GM19455 (cell line): ENCODE data around the gene NINJ2.

Source experiments
- ATAC-seq: cut with Tn5 transposase; IDR thresholded peaks from one replicate; pipeline ENCODE4 v1.9.1; 2021; ENCODE audit not compliant: unreplicated experiment

NINJ2 gene

DNA sequence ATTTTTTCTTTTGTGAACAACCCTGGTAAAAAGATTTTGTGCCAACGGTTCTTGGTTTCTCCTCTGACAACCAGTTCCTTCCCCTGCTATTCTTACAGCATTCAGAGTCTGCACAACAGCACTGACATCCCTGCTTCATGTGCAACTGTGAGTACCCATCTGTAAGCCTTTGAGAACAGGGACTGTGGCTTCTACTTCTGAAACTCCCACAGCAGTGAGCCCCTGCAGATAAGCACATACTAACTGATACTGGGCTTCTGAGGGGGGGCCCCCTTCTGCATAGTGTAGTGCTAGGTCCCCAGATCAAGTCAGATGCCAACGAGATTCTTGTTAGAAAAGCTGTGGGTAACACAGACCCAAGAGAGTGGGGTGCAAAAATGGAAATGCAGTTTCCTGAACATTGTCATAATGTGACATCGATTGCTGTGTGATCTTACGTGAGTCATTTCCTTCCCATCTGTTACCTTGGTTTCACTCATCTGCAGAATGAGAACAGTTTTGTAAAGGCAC is 11.1 kb upstream of the NINJ2 start:
- peak; percentile 78 for ATAC-seq

DNA sequence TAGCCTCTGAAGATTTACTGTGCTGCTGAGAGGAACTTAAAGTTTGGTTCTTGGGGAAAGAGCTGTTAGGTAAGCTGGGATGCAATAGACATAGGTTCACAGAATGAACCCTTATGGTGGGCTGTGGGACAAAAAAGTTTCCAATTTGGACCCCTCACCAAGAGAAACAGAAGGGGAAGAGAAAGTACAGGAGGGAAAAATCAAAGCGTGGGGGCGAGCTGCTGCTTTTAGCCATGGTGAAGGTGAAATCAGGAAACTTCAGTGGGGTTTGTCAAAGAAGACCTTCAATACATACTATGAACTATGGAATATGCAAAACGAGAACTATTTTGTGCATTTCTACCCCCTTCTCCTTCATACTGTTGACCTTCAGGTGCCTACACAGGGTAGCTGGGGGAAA is 10.6 kb upstream of the NINJ2 start:
- no peak for ATAC-seq

DNA sequence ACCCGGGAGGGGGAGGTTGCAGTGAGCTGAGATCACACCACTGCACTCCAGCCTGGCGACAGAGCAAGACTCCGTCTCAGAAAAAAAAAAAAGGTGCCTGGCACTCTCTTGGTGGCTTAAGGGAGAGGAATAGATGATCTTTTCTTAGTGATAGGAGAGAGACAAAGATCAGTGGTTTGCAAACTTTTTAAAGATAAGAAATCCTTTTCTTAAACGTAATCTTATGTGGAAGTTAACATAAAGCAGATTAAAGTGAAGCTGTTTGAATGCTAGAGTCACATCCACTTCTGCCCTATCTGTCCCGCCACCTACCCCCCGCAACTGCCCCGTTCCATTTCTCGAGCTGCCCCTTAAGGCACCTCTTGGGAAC is 6.3 kb upstream of the NINJ2 start:
- no peak for ATAC-seq

DNA sequence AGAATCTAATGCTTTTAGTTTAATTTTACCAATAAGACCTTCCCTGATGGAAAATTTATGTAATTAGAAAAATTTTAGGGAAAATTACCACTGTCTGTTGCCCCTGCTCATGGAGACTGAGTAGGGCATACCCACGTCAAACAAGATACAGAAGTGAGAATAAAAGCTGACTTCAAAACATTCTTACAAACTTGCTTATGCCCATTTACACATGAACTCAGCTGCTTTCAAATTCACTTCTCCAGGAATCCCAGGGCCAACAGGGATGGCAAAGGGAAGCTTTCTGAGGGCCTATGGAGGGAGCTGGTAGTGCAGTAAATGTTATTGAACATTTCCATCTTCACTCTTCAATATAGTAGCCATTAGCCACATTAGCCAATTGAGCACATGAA is 4.8 kb upstream of the NINJ2 start:
- ATAC-seq = no peak

DNA sequence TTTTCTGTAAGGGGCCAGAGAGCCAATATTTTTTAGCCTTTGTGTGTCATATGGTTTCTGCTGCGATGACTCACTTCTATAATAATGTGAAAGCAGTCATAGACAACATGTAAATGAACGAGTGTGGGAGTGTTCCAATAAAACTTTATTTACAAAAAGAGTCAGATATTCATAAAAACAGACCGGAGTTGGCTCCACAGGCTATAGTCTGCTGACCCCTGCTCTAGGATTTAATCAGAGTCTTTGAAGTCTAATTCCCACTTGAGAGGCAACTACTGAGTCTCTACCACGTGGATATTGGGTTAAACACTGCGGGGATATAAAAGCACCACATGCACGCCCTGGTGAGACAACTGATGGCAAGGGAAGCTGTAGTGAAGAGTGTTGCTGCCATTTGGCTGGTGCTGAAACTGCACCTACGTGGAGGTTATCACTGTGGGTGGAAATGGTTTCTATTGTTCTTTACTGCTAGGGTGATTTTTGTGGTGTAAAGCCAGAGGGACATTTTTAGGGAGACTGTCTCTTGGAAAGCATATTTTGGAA is 3.6 kb upstream of the NINJ2 start:
- no peak for ATAC-seq

DNA sequence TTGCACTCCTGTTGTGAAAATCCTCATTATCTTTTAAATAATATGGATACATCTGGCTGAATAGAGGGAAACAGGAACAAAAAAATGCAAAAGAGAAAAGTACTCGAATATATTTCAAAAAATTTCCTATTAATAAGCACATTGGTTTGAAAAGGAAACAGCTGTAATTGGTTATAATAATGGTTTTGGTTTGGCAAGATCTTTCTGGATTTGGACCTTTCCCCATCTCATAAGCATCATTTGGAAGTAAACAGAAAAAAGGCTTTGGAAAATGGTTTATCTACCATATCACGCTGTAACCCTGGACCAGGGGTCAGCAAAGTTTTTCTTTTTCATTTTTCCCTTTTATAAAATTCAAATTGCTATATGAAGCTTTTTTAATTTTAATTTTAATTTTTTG is 2.8 kb upstream of the NINJ2 start:
- no peak for ATAC-seq

DNA sequence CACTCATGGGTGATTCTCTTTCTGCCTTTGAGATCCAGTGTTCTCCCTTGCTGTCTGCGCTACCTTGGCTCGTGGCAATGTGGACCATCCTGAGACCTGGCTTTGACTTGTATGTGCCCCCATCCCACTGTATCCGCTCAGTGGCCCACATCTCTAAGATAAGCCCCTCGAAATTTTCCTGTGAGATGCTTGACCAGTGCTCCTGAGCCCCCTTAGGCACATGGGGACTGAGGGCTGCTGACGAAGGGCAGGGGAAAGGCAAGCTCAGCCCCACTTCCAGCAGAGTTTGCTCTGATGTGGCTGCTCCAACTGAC is 1.5 kb upstream of the NINJ2 start:
- ATAC-seq = no peak

DNA sequence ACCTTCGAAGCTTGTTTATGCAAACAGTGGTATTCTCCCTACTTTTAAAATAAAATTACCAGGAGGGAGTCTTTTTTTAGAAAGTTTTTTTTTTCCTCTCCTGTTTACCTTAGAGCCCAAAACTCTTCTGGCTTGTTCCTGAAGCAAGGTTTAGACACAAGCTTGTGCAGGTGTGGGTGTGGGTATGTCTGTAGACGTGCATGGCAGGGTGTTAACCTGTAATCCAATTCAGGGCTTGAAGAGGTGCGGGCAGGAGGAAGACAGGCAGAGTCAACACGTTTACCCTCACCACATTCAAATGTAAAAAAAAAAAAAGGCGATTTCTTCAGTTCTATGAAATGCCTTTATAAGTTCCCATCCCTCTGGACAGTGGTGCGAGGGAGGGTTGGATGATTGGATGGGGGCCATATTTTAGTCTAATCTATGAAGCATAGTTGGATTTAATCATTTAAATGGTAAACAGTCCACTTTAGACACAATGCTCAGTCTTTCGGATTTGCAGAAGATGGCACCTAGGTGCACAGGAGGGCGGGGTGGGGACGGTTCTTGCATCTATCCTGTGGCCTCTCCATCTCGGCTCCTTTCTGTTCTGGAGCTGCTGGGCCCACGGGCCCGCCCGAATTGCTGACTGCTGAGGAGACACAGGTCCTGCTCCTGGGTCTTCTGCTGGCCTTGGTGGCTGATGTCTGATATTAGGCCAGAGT is 982 bp upstream of the NINJ2 start:
- no peak for ATAC-seq

DNA sequence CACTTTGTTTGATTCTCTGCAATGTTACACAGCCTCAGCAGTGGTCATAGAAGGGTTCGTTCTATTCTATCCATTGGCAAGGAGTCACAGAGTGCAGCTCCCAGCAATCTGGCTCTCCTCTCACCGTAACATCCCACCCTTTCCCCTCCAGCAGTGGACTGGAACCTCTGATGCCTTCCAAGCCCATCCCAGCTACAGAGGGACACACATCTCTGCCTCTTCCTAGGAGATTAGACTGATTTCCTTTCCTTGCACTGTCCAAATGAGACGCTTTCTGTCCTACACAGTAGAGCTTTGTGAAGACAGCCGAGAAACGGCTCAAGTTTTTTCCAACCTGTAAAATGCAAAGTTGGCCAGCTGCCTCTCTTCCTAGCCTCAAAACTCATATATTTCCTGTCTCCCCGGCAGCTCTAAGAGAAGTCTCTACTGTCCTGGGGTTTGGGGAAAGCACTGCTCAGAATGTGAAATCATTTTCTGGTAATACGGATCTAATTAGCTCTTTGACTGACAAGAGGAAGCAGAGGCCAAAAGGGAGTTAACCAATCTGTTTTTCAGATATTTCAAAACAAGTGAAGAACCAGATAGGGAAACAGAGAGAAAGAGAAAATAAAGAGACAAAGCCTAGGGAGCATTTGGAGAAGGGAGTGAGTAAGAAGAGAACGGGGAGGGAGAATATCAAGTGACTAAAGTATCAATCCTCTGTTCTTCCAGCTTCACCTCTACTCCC is 516 bp downstream of the NINJ2 start:
- ATAC-seq = no peak

DNA sequence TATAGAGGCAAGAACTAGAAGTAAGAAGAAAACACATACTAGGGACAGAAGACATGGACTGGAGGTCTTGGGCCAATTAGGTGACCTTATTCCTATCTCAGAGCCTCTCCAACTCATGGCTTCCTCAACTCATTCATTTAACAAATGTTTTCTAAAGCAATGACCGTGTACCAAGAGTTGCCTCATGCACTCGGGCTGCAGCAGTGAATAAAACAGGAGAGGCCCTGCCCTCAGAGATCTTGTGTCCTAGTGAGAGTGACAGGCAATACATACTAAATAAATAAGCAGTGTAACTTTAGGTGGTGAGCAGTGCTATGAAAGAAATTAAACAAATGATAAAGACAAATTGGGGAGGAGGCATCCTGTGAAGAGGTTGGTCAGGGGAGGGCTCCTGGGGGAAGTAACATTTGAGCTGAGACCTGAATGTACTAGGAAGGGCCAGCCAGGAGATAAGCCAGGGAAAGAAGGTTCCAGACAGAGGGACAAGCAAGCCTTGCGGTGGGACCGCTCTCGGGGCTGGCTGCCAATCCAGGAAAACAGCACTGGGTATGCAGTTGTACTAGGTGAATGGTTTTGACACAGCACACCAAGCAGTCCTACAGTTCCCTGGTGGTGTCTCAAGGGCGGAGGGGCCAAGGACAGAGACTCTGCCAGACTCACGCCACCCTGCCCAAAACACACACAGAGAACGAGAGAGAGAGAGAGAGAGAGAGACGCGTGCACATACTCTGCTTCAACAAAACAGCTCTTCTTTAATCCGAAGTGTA is 1.3 kb downstream of the NINJ2 start:
- ATAC-seq = no peak

DNA sequence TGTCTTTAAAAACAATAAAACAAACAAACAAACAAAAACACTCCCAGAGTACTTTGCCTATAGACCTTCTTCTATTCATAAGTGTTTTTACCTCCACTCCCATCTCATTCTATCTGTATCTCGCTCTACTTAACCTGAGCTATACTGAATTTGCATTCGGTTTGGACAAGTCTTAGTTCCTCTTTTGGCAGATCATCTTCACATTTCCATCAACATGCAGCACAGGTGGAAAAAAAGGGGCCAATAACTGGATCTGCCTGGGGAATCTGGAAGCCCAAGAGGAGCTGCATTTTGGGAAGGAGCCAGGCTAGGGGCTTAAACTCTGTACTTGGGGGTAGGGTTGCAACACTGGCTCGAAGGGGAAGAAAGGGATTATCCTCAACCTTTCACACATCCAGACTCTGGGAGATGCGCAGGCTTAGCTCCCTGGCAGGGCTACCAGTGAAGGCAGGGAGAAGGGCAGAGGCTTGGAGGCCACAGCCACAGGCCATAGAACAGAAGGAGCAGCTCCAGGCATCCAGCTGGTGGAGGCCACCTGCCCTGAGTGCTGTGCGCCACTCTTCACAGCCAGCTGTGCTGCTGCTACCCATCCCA is 4.1 kb downstream of the NINJ2 start:
- ATAC-seq = no peak

DNA sequence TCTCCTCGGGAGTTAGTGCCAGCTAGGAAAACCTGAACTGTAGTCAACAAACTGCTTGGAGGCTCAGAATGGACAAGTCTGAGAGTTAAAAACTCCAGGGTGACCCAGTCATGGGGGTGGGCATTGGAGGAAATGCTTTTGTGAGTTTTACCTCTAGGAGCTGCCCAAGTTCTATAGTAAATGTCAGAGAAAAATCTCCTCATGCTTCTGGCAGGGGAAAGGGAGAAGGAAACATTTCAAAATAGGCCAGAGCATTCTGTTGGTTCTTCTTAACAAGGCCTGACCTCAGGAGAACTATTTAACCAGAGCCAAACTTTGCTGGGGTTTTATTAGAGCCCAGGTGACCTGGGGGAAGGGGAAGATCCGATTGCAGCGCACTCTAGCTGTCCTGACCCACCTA is 12.3 kb downstream of the NINJ2 start:
- no peak for ATAC-seq

DNA sequence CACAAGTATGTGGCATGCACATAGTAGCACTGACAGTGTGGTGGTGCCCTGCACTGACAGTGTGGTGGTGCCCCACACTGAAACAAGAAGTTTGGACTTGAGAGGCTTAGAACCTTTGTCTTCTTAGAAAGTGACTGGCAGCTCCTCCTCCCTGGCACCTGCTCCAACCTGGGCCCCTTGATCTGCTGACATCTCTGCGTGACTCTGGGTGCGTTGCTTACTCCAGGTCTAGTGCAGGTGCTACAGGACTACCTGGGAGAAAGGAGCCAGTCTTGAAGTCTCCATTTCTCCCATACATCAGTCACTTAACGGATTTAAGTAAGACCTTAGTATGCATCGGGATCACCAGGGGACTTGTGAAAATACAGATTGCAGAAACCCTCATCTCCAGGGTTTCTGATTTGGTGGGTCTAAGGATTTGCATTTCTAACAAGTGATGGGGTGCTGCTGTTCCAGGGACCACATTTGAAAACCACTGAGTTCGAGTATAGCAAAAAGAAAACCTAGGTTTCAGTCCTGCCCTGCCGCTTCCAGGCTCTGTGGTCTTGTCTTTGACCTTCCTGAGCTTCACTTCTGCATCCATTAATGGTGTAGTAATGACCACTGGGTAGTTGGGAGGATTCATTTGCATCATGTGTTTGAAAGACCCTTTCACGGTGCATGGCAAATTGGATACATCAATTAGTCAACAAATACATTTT is 15.7 kb downstream of the NINJ2 start:
- ATAC-seq = no peak

DNA sequence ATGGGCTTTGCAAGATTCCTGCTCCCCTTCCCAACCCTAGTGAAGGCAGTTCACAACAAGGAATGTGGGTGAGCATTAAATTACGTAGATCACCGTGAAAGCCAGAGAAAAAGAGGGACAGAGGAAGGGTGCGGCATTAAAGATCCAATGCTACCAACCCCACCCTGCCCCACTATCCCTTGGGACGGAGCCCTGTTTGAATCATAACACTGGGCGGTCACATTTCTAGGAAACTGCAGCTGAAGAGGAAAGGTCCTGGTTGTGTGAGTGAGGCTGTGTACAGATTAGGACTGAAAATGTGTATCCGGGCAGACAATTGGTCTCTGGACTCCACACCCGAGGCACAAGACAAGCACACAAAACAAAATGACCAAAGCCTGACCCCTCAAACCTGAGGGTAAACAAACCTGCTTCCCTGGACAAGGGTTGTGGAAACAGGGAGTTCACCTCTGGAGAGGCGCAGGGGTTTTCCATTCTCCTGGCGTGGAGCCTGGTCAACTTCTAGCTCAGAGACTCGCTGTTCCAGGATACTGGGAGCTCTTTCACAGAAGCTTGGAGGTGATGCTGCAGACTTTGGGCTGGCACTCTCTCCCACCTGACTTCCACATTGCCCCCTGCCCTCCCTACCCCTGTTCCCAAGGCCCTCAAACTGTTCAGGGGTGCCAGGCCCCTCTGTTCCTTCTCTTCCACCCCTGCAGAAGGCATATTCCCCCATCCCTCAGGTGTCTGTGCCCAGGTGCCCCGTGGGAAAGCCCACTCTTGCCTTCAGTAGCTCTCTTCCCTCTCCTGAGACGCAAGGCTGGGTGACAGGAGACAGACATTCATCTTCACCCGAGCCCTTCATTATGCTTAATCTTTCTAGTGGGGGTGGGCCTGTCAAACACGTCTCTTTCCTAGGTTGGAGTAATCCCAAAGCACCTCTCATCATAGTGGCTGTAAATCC is 16.5 kb downstream of the NINJ2 start:
- ATAC-seq = no peak

DNA sequence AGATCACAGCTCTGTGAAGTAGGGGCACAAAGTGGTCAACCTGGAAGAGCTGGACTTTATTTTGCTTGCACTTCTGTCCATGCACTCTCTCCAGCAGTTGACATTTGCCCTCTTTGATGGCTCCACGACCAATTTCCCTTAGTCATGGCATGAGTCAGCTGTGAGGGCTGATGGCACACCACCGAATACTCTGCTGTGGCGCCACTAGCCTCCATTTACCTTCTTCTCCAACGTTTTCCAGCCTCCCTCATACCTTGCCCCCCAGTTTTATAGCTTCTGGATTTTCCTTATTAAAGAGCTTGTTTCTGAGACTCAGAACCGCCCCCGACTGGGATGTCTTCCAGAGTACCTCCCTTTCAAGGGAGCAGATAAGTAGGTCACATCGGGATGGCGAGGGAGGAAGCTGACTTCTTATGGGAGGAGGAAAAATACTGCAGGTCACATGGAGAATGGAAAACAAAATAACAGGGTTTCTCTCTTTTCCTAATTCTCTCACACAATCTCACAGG is 17.6 kb downstream of the NINJ2 start:
- no peak for ATAC-seq

DNA sequence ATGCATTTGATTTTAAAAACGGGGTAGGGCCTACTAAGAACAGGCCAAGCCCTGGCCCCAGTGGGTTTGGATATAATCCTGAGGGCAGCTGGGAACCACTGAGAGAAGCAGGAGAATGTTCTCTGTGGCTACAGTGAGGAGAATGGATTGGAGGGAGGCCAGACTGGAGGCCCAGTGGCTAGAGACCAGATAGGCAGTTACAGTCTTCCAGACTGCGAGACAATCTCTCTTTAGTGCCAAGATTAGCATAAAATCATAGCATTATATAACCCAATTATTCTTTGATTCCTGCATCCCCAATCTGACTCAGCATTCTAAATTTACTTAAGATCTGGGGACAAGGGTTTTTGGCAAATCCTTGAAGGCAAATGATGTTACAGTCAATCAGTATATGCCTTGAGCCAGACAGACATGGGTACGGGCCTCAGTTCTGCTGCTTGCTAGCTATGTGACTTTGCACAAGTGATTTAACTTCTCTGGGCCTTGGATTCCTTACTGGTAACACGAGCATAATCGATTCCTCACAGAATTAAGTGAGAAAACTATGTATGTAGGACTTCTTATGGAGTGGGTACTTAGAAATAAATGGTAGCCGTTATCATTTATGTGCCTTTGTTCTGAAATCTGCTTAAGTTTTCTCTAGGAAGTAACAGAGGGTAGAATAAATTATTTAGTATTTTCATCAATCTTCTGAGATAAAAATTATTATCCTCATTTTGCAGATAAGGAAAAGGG is 18.3 kb downstream of the NINJ2 start:
- ATAC-seq = no peak

DNA sequence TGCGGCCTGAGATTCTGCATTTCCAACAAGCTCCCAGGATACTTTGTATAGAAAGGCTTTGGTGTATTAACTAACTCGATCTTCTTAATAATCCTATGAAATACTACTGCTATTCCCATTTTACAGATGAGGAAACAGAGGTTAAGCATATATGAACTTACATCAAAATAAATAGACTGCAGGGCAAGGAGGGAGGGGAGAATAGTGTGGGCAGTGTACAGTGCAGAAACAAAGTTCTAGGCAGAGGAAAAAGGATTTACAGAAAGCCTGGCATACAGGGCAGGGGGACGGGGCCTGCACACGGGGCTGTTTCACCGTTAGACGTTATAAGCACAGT is 19.0 kb downstream of the NINJ2 start:
- no peak for ATAC-seq

DNA sequence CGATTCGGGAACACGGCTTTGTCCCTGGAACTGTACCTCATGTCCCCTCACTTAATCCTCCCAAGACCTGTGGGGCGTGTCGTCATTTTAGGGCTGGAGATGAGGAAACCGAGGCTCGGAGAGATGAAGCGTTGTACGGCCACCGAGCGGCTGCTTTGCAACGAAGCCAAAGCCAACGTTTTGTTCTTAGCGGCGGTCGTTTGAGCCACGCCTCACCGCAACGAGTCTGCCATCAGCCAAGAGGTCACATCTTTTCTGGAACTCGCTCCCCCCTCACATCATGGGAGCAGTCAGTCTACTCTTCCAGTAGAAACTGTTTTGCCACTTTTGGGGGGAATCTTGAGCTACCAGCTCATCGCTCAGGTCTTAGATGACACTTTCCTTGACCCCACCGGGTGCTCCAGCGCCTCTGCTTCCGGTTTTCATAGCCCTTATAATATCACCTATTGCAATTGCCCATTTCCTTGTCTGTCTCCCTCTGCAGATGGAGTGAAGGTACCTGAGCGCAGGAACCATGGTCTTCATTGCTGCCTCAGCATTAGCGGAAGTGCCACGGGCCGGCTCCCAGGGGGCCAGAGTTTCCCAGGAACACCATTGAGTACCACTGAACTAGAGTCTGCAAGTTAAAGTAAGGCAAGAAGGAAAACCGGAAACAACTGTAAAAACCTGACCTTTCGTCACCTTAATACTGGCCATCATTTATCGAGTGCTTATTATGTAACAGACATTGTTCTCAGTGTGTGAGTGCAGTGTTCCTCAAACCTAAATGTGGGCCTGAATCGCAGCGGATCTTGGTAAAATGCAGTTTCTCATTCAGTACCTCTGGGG is 19.6 kb downstream of the NINJ2 start:
- ATAC-seq = peak; percentile 20
